HCT116 (cell line): ENCODE results near the gene TPM4. TPM values are rescaled to one million over a fixed set of nuclear protein-coding genes. Genes with fewer than 3 reads are reported as not detected.

Source experiments
- ATAC-seq: fragments of 200-7000 bp; cut with Tn5 transposase; 2 replicates; pipeline ENCODE4 v1.9.1; 2020; ENCODE audit warnings: mild to moderate bottlenecking, moderate library complexity
- BruUV-seq: library from RNA; stranded (reverse); fragments of 400-500 nt; replicated peaks from 2 replicates; lab custom pipeline; 2021; lab: Mats Ljungman, UMichigan
- CTCF ChIA-PET: fragments of 300-600 bp; sonication (Branson Sonifier 250); formaldehyde crosslinking; loops from one replicate; lab custom pipeline; 2021; ENCODE audit warnings: antibody characterized with exemption; lab: Charles Lee
- POLR2A ChIA-PET: fragments of 300-600, 350-600 bp; sonication (Branson Sonifier 250); formaldehyde crosslinking; loops from one replicate; lab custom pipeline; 2021; ENCODE audit warnings: antibody characterized with exemption; lab: Charles Lee
- RAD21 ChIA-PET, 2 experiments: fragments of 300-600 bp; sonication (Branson Sonifier 250); formaldehyde crosslinking; loops; one replicate each; lab custom pipeline; 2023; ENCODE audit warnings: low total read pairs in 2 of 2; ENCODE audit not compliant: uncharacterized antibody in 2 of 2, unreplicated experiment in 2 of 2, low non-redundant PET in 1 of 2; lab: Charles Lee
- DNase-seq: peaks from one replicate; pipeline ENCODE4 v3.0.0-alpha.2; 2010; ENCODE audit warnings: low read depth, low spot score
- H2AFZ ChIP-seq: fragments of 200-600 bp; shearing (Covaris generic), sonication (generic); 2 replicates; pipeline ENCODE4 v1.6.1; 2017; ENCODE audit warnings: low read depth, mixed run types, mixed read lengths, antibody characterized with exemption, low read length; ENCODE audit not compliant: poor library complexity, severe bottlenecking
- H3K27ac ChIP-seq: 2 replicates; pipeline ENCODE4 v1.5.1; 2012; ENCODE audit warnings: low read depth, low read length
- H3K27me3 ChIP-seq: fragments of 200-600 bp; sonication (generic); 2 replicates; pipeline ENCODE4 v1.6.1; 2016; ENCODE audit warnings: mixed run types, low read length, mixed read lengths; ENCODE audit not compliant: insufficient read depth
- H3K36me3 ChIP-seq, 2 experiments: fragments of 200-500 bp in 1 of 2; fragments of 200-600 bp in 1 of 2; sonication (Bioruptor generic) in 1 of 2; sonication (generic) in 1 of 2; 2 replicates each; pipeline versions ENCODE4 v1.5.1 to v1.6.1; 2014 to 2016; ENCODE audit warnings: low read length in 2 of 2, inconsistent platforms in 1 of 2, mixed read lengths in 1 of 2, mixed run types in 1 of 2; ENCODE audit not compliant: insufficient read depth in 2 of 2, control insufficient read depth in 1 of 2
- H3K4me1 ChIP-seq, 2 experiments: fragments of 200-600 bp in 1 of 2; sonication (generic) in 1 of 2; 2 replicates each; pipeline versions ENCODE4 v1.5.1 to v1.6.1; 2012 to 2017; ENCODE audit warnings: low read length in 2 of 2, inconsistent platforms in 1 of 2, mild to moderate bottlenecking in 1 of 2, mixed read lengths in 1 of 2, mixed run types in 1 of 2, moderate library complexity in 1 of 2; ENCODE audit not compliant: insufficient read depth in 2 of 2, control insufficient read depth in 1 of 2
- H3K4me2 ChIP-seq: fragments of 200-600 bp; sonication (generic); 2 replicates; pipeline ENCODE4 v1.6.1; 2017; ENCODE audit warnings: mixed run types, low read length, mixed read lengths
- H3K4me3 ChIP-seq, 2 experiments: fragments of 200-600 bp in 1 of 2; sonication (generic) in 1 of 2; replicated peaks in 1 of 2; 2 replicates each; pipeline ENCODE4 v1.5.1; 2011 to 2016; ENCODE audit warnings: low read length in 2 of 2, control low read depth in 1 of 2, low read depth in 1 of 2, mild to moderate bottlenecking in 1 of 2, mixed read lengths in 1 of 2, mixed run types in 1 of 2
- H3K79me2 ChIP-seq: fragments of 200-600 bp; sonication (generic); 2 replicates; pipeline ENCODE4 v1.6.1; 2017; ENCODE audit warnings: mild to moderate bottlenecking, mixed run types, low read length, moderate library complexity, mixed read lengths; ENCODE audit not compliant: insufficient read depth
- H3K9ac ChIP-seq: fragments of 200-600 bp; sonication (generic); 2 replicates; pipeline ENCODE4 v1.6.1; 2016; ENCODE audit warnings: low read length, mixed read lengths
- H3K9me2 ChIP-seq: fragments of 200-600 bp; sonication (generic), shearing (Covaris generic); 2 replicates; pipeline ENCODE4 v1.6.1; 2017; ENCODE audit warnings: mixed run types, mild to moderate bottlenecking, moderate library complexity; ENCODE audit not compliant: insufficient read depth
- H3K9me3 ChIP-seq, 2 experiments: fragments of 200-500 bp in 1 of 2; fragments of 200-600 bp in 1 of 2; sonication (Bioruptor generic) in 1 of 2; sonication (generic) in 1 of 2; 2 replicates each; pipeline ENCODE4 v1.6.1; 2014 to 2017; ENCODE audit warnings: low read length in 2 of 2, mixed read lengths in 2 of 2, inconsistent platforms in 1 of 2, low read depth in 1 of 2, mild to moderate bottlenecking in 1 of 2, mixed run types in 1 of 2, moderate library complexity in 1 of 2; ENCODE audit not compliant: control insufficient read depth in 1 of 2, insufficient read depth in 1 of 2
- H4K20me1 ChIP-seq: fragments of 200-600 bp; sonication (generic), shearing (Covaris generic); 2 replicates; pipeline ENCODE4 v1.6.1; 2017; ENCODE audit warnings: mixed run types, mild to moderate bottlenecking, moderate library complexity; ENCODE audit not compliant: insufficient read depth
- CTCF ChIP-seq, 3 experiments: fragments of 200-600 bp in 1 of 3; sonication (generic) in 1 of 3; IDR thresholded peaks in 2 of 3; conservative IDR thresholded peaks in 1 of 3; 2 replicates each; pipeline ENCODE4 v1.5.1; 2012 to 2017; ENCODE audit warnings: low read depth in 2 of 3, low read length in 2 of 3, antibody characterized with exemption in 1 of 3, borderline replicate concordance in 1 of 3, control low read depth in 1 of 3, mild to moderate bottlenecking in 1 of 3, mixed read lengths in 1 of 3, mixed run types in 1 of 3, moderate library complexity in 1 of 3; ENCODE audit not compliant: insufficient read depth in 1 of 3
- EZH2 ChIP-seq: fragments of 200-600 bp; sonication (generic); IDR thresholded peaks from 2 replicates; pipeline ENCODE4 v1.6.1; 2017; ENCODE audit warnings: antibody characterized with exemption, mixed run types
- EZH2phosphoT487 ChIP-seq: fragments of 200-600 bp; IDR thresholded peaks from 2 replicates; pipeline ENCODE4 v1.6.1; 2018; ENCODE audit warnings: antibody characterized with exemption, borderline replicate concordance
- FOSL1 ChIP-seq: IDR thresholded peaks from 2 replicates; pipeline ENCODE4 v1.6.1; 2012; ENCODE audit warnings: low read depth
- JUND ChIP-seq: IDR thresholded peaks from 2 replicates; pipeline ENCODE4 v1.6.1; 2012
- POLR2A ChIP-seq: IDR thresholded peaks from 2 replicates; pipeline ENCODE4 v1.7.0; 2011; ENCODE audit warnings: borderline replicate concordance; ENCODE audit not compliant: insufficient read depth, insufficient read length; ENCODE audit errors: extremely low read depth
- POLR2AphosphoS5 ChIP-seq: IDR thresholded peaks from 2 replicates; pipeline ENCODE4 v1.6.1; 2011; ENCODE audit warnings: mild to moderate bottlenecking, low read depth, low read length, moderate library complexity
- RAD21 ChIP-seq: IDR thresholded peaks from 2 replicates; pipeline ENCODE4 v1.6.1; 2012; ENCODE audit warnings: low read depth, mild to moderate bottlenecking
- REST ChIP-seq: IDR thresholded peaks from 2 replicates; pipeline ENCODE4 v1.6.1; 2012; ENCODE audit warnings: low read depth
- SIN3A ChIP-seq: IDR thresholded peaks from 2 replicates; pipeline ENCODE4 v1.6.1; 2012; ENCODE audit warnings: low read depth
- ZBTB33 ChIP-seq: IDR thresholded peaks from 2 replicates; pipeline ENCODE4 v1.6.1; 2011; ENCODE audit warnings: mild to moderate bottlenecking, low read length, moderate library complexity; ENCODE audit not compliant: insufficient replicate concordance; ENCODE audit errors: extremely low read depth
- ZNF274 ChIP-seq: fragments of 200-500 bp; sonication (Bioruptor generic); IDR thresholded peaks from 2 replicates; pipeline ENCODE4 v1.6.1; 2014; ENCODE audit warnings: mild to moderate bottlenecking, low read depth, low read length, inconsistent platforms
- intact Hi-C: fragments of 100-400 bp; cut with micrococcal nuclease; formaldehyde crosslinking; loops from 2 replicates; pipeline ENCODE4 v1.10.0; 2022
- total RNA-seq: library from RNA; stranded (reverse); gene quantifications from one replicate; pipeline ENCODE4 v1.2.1, GENCODE V29; 2021; ENCODE audit not compliant: unreplicated experiment

Gene TPM4
- total RNA-seq, 1 experiment from 2014 or later: 275 TPM

GRCh38 chr19:16064209-16064889, 11.9 kb upstream of the TPM4 start (continued):
- TF ChIP-seq EZH2phosphoT487 (no peak), FOSL1 (no peak), ZBTB33 (no peak), CTCF (IDR thresholded peaks at IDR 0.05 in 2 of 3, conservative IDR thresholded peaks at IDR 0.05 in 1 of 3; ENCODE audit: borderline replicate concordance in 1 of 3, insufficient read depth in 1 of 3, low read depth in 2 of 3, low read length in 2 of 3) (no peak), SIN3A (no peak)

GRCh38 chr19:16066611-16067104, 9.6 kb upstream of the TPM4 start:
- peak; percentile 80 for DNase-seq
- H3K4me3 ChIP-seq: peak overlapping the region; percentile 95 to 96
- peak overlapping the region; percentile 80 for H3K4me2 ChIP-seq
- CTCF ChIA-PET: interaction anchor here (1.5 to 1.8 kb wide), 2 partner anchors 8 to 131 kb away, joined by 3 to 6 read pairs; partner anchors contain the start of gene AP1M1
- peaks cover 49% of the 10 kb centered on the region for H3K79me2 ChIP-seq
- H2AFZ ChIP-seq: no peak overlapping the region
- H3K4me1 ChIP-seq: peaks cover 24 to 69% of the 10 kb centered on the region in 2 experiments
- H4K20me1 ChIP-seq: no peaks in the 10 kb centered on the region
- intact Hi-C loops: loop anchor here (2.0 to 5.0 kb wide), 2 partner anchors 116 to 229 kb away; no protein-coding TSS in a partner anchor
- peak overlapping the region; percentile 88 for H3K9ac ChIP-seq
- H3K9me2 ChIP-seq: no peaks in the 10 kb centered on the region
- peaks cover 0 to 3% of the 10 kb centered on the region in 2 experiments; a peak in 1 of 4 replicates for H3K36me3 ChIP-seq
- H3K27ac ChIP-seq: peak overlapping the region; percentile 83
- POLR2A ChIA-PET: interaction anchor here (2.1 kb wide), 1 partner anchor 12 kb away, joined by 8 read pairs; no protein-coding TSS in a partner anchor
- no peaks in the 10 kb centered on the region for H3K27me3 ChIP-seq
- no peaks in the 10 kb centered on the region for H3K9me3 ChIP-seq
- no TSS peak for BruUV-seq
- RAD21 ChIA-PET: interaction anchor here in 1 of 2 experiments (0.7 to 1.4 kb wide), 2 partner anchors 25 to 77 kb away, joined by 3 to 7 read pairs; no protein-coding TSS in a partner anchor
- peak; percentile 51 for ATAC-seq
- peak; percentile 74 for TF ChIP-seq RAD21
- no peak for TF ChIP-seq JUND
- TF ChIP-seq POLR2AphosphoS5: peak; percentile 52; the same call in 1 of the 2 replicates
- TF ChIP-seq SIN3A: no peak
- TF ChIP-seq EZH2: no peak
- no peak for TF ChIP-seq REST
- TF ChIP-seq POLR2A: no peak
- TF ChIP-seq EZH2phosphoT487: no peak
- TF ChIP-seq ZNF274: no peak
